ENCODE results near the gene TRAM2. TPM values are rescaled to one million over a fixed set of nuclear protein-coding genes. Genes with fewer than 3 reads are reported as not detected.

TRAM2 gene
- total RNA-seq, 1 experiment from 2014 or later, result 21.3 TPM

DNA sequence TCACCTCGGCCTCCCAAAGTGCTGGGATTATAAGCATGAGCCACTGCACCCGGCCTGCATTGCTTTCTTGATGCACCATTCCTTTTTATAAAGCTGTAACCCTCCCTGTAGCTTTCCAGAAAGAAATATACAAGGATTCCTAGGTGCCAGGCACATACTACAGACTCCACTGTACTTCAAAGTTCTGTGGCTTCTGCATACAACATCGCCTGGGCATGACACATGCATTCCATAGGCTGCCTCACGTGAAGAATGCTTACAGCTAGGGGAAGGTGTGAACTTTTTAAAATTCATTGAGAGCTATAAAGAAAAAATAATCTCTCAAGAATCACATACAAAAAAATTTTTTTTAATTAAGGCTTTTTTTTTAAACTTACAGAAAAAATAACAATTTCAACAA is 50.2 kb downstream of the TRAM2 start:
- no peak overlapping the region for H2AFZ ChIP-seq (ENCODE audit: low read depth, low read length, poor library complexity, severe bottlenecking)
- no peak overlapping the region for H3K4me3 ChIP-seq (replicated peaks in 1 of 2; ENCODE audit: low read depth in 1 of 2, low read length in 2 of 2)
- POLR2A ChIA-PET, result no interaction called here
- intact Hi-C loops (cut with micrococcal nuclease), result no loop called here
- RAD21 ChIA-PET (ENCODE audit: low non-redundant PET in 1 of 2, low total read pairs in 2 of 2, uncharacterized antibody in 2 of 2, unreplicated experiment in 2 of 2), result no interaction called here
- DNase-seq (ENCODE audit: low read depth, low spot score), result no peak
- no peaks in the 10 kb centered on the region for H3K36me3 ChIP-seq (ENCODE audit: control insufficient read depth in 1 of 2, insufficient read depth in 2 of 2, low read length in 2 of 2)
- peaks cover 17 to 25% of the 10 kb centered on the region in 2 experiments; a peak in 3 of 4 replicates for H3K4me1 ChIP-seq (ENCODE audit: control insufficient read depth in 1 of 2, insufficient read depth in 2 of 2, low read length in 2 of 2)
- H3K27me3 ChIP-seq (ENCODE audit: insufficient read depth, low read length), result no peaks in the 10 kb centered on the region
- no peaks in the 10 kb centered on the region for H3K9me2 ChIP-seq (ENCODE audit: insufficient read depth)
- H3K9ac ChIP-seq (ENCODE audit: low read length), result no peak overlapping the region
- no peaks in the 10 kb centered on the region for H3K9me3 ChIP-seq (ENCODE audit: control insufficient read depth in 1 of 2, insufficient read depth in 1 of 2, low read depth in 1 of 2, low read length in 2 of 2)
- no peak overlapping the region for H3K27ac ChIP-seq (ENCODE audit: low read depth, low read length)
- H4K20me1 ChIP-seq (ENCODE audit: insufficient read depth), result no peaks in the 10 kb centered on the region
- peak; percentile 68 for ATAC-seq
- TF ChIP-seq, protein P1, sequence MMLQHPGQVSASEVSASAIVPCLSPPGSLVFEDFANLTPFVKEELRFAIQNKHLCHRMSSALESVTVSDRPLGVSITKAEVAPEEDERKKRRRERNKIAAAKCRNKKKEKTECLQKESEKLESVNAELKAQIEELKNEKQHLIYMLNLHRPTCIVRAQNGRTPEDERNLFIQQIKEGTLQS (IDR thresholded peaks at IDR 0.05), result no peak
- TF ChIP-seq, protein P2, sequence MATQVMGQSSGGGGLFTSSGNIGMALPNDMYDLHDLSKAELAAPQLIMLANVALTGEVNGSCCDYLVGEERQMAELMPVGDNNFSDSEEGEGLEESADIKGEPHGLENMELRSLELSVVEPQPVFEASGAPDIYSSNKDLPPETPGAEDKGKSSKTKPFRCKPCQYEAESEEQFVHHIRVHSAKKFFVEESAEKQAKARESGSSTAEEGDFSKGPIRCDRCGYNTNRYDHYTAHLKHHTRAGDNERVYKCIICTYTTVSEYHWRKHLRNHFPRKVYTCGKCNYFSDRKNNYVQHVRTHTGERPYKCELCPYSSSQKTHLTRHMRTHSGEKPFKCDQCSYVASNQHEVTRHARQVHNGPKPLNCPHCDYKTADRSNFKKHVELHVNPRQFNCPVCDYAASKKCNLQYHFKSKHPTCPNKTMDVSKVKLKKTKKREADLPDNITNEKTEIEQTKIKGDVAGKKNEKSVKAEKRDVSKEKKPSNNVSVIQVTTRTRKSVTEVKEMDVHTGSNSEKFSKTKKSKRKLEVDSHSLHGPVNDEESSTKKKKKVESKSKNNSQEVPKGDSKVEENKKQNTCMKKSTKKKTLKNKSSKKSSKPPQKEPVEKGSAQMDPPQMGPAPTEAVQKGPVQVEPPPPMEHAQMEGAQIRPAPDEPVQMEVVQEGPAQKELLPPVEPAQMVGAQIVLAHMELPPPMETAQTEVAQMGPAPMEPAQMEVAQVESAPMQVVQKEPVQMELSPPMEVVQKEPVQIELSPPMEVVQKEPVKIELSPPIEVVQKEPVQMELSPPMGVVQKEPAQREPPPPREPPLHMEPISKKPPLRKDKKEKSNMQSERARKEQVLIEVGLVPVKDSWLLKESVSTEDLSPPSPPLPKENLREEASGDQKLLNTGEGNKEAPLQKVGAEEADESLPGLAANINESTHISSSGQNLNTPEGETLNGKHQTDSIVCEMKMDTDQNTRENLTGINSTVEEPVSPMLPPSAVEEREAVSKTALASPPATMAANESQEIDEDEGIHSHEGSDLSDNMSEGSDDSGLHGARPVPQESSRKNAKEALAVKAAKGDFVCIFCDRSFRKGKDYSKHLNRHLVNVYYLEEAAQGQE (IDR thresholded peaks at IDR 0.05; ENCODE audit: low read depth), result no peak
- TF ChIP-seq SP1 (IDR thresholded peaks at IDR 0.05; ENCODE audit: low read depth) (no peak), EZH2phosphoT487 (IDR thresholded peaks at IDR 0.05; ENCODE audit: borderline replicate concordance) (no peak), POLR2A (IDR thresholded peaks at IDR 0.05; ENCODE audit: borderline replicate concordance, extremely low read depth, insufficient read depth, insufficient read length) (no peak)
- H3K4me2 ChIP-seq (ENCODE audit: low read length), result no peak overlapping the region
- H3K79me2 ChIP-seq (ENCODE audit: insufficient read depth, low read length), result peaks cover 5% of the 10 kb centered on the region; the same call in 1 of the 2 replicates
- CTCF ChIA-PET, result no interaction called here
- BruUV-seq (replicated peaks), result no TSS peak

DNA sequence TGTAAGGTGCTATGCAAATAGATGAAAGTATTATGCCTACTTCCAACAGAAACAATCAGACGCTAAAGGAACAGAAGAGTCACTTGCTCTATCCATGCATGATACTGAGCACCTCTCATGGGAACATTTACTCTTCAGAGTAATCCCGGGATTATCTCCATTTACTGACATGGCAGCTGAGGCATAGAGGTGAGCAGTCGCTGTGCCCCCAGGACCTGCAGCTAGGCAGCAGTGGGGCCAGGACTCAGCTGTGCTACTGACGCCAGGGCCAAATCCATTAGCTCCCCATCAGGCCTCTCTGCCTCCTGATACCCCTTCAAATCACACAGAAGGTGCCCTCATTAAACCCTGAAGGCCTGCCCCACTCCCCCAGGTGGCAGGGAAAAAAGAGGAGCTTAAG is 51.9 kb downstream of the TRAM2 start:
- intact Hi-C loops (cut with micrococcal nuclease), result no loop called here
- ChIA-PET RAD21 (ENCODE audit: low non-redundant PET in 1 of 2, low total read pairs in 2 of 2, uncharacterized antibody in 2 of 2, unreplicated experiment in 2 of 2) (no interaction called here), POLR2A (no interaction called here), CTCF (no interaction called here)
- peaks cover 5% of the 10 kb centered on the region; the same call in 1 of the 2 replicates for H3K79me2 ChIP-seq (ENCODE audit: insufficient read depth, low read length)
- H2AFZ ChIP-seq (ENCODE audit: low read depth, low read length, poor library complexity, severe bottlenecking), result no peak overlapping the region
- H3K4me3 ChIP-seq (replicated peaks in 1 of 2; ENCODE audit: low read depth in 1 of 2, low read length in 2 of 2), result no peak overlapping the region
- H3K27me3 ChIP-seq (ENCODE audit: insufficient read depth, low read length), result no peaks in the 10 kb centered on the region
- no peaks in the 10 kb centered on the region for H3K36me3 ChIP-seq (ENCODE audit: control insufficient read depth in 1 of 2, insufficient read depth in 2 of 2, low read length in 2 of 2)
- no peak overlapping the region for H3K9ac ChIP-seq (ENCODE audit: low read length)
- no peak for DNase-seq (ENCODE audit: low read depth, low spot score)
- no peak overlapping the region for H3K27ac ChIP-seq (ENCODE audit: low read depth, low read length)
- BruUV-seq (replicated peaks), result no TSS peak
- peaks cover 17 to 25% of the 10 kb centered on the region in 2 experiments; a peak in 3 of 4 replicates for H3K4me1 ChIP-seq (ENCODE audit: control insufficient read depth in 1 of 2, insufficient read depth in 2 of 2, low read length in 2 of 2)
- no peak for ATAC-seq
- H4K20me1 ChIP-seq (ENCODE audit: insufficient read depth), result no peaks in the 10 kb centered on the region
- H3K4me2 ChIP-seq (ENCODE audit: low read length), result no peak overlapping the region
- no peaks in the 10 kb centered on the region for H3K9me2 ChIP-seq (ENCODE audit: insufficient read depth)
- H3K9me3 ChIP-seq (ENCODE audit: control insufficient read depth in 1 of 2, insufficient read depth in 1 of 2, low read depth in 1 of 2, low read length in 2 of 2), result no peaks in the 10 kb centered on the region
- no peak for TF ChIP-seq ZFX (IDR thresholded peaks at IDR 0.05)
- TF ChIP-seq, protein P2 (IDR thresholded peaks at IDR 0.05; ENCODE audit: low read depth), result no peak
- TF ChIP-seq, protein P3, sequence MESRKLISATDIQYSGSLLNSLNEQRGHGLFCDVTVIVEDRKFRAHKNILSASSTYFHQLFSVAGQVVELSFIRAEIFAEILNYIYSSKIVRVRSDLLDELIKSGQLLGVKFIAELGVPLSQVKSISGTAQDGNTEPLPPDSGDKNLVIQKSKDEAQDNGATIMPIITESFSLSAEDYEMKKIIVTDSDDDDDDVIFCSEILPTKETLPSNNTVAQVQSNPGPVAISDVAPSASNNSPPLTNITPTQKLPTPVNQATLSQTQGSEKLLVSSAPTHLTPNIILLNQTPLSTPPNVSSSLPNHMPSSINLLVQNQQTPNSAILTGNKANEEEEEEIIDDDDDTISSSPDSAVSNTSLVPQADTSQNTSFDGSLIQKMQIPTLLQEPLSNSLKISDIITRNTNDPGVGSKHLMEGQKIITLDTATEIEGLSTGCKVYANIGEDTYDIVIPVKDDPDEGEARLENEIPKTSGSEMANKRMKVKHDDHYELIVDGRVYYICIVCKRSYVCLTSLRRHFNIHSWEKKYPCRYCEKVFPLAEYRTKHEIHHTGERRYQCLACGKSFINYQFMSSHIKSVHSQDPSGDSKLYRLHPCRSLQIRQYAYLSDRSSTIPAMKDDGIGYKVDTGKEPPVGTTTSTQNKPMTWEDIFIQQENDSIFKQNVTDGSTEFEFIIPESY (IDR thresholded peaks at IDR 0.05; ENCODE audit: extremely low read depth, insufficient replicate concordance, low read length), result no peak
